GM21423 (cell line): ENCODE data around the gene PFDN6.
"Not testable (repeated sequence)": the region's sequence is repeated elsewhere in the genome, so short reads cannot be mapped to it uniquely, and the experiment has no call there.

Experiments
- ATAC-seq: cut with Tn5 transposase; IDR thresholded peaks from one replicate; pipeline ENCODE4 v1.9.1; 2021; ENCODE audit warnings: mild to moderate bottlenecking, moderate library complexity; ENCODE audit not compliant: unreplicated experiment

Gene PFDN6

GRCh38 chr6:33273129-33273923 is 16.1 kb upstream of the PFDN6 start:
- ATAC-seq: no peak

GRCh38 chr6:33273924-33274902 is 15.2 kb upstream of the PFDN6 start:
- no peak for ATAC-seq

GRCh38 chr6:33275795-33276580 is 13.4 kb upstream of the PFDN6 start:
- not testable (repeated sequence) for ATAC-seq

- no peak for ATAC-seq
Observed at GRCh38 chr6:33276581-33276863, 12.9 kb upstream of the PFDN6 start.

- peak; percentile 50 for ATAC-seq
Observed at GRCh38 chr6:33276864-33277662, 12.3 kb upstream of the PFDN6 start, which contains the start of gene B3GALT4. TSS of gene B3GALT4 (plus strand) at chr6:33277123. CDS start at chr6:33277420, 297 bp downstream.

- no peak for ATAC-seq
Observed at GRCh38 chr6:33277663-33278391, 11.6 kb upstream of the PFDN6 start.

- no peak for ATAC-seq
Observed at GRCh38 chr6:33278392-33278741, 11.0 kb upstream of the PFDN6 start.

- no peak for ATAC-seq
Observed at GRCh38 chr6:33278810-33279209, 10.6 kb upstream of the PFDN6 start.

GRCh38 chr6:33279257-33279695 is 10.1 kb upstream of the PFDN6 start:
- no peak for ATAC-seq

- ATAC-seq: no peak
Observed at GRCh38 chr6:33279971-33280511, 9.4 kb upstream of the PFDN6 start.

- ATAC-seq: no peak
Observed at GRCh38 chr6:33280539-33280938, 8.9 kb upstream of the PFDN6 start.

GRCh38 chr6:33285214-33285613 is 4.2 kb upstream of the PFDN6 start:
- not testable (repeated sequence) for ATAC-seq

- no peak for ATAC-seq
Observed at GRCh38 chr6:33286946-33287914, 2.2 kb upstream of the PFDN6 start.

- ATAC-seq: no peak
Observed at GRCh38 chr6:33288141-33288920, 1.1 kb upstream of the PFDN6 start.

- no peak for ATAC-seq
Observed at GRCh38 chr6:33289784-33290315, 449 bp downstream of the PFDN6 start.

- ATAC-seq: no peak
Observed at GRCh38 chr6:33290459-33290858, 1.1 kb downstream of the PFDN6 start.

- no peak for ATAC-seq
Observed at GRCh38 chr6:33292996-33293682, 3.7 kb downstream of the PFDN6 start.
